Cardiac fibroblast (primary cell): Measurements from ENCODE around the gene PRRG2.
"Not testable (repeated sequence)": the region's sequence is repeated elsewhere in the genome, so short reads cannot be mapped to it uniquely, and the experiment has no call there.

Source experiments
- DNase-seq, 2 donors: peaks; one replicate each; pipeline versions ENCODE4 v3.0.0 to v3.0.0-alpha.2; 2010; ENCODE audit warnings: low read depth in 2 of 2
- H3K4me3 ChIP-seq, 2 donors: replicated peaks in 1 of 2; 1 replicate in 1 of 2; 2 replicates in 1 of 2; pipeline ENCODE4 v1.5.1; 2011; ENCODE audit warnings: low read depth in 2 of 2, low read length in 2 of 2, mild to moderate bottlenecking in 2 of 2, moderate library complexity in 1 of 2
- TF ChIP-seq, protein P1 (sequence below): IDR thresholded peaks from one replicate; pipeline ENCODE4 v1.5.1; 2011; ENCODE audit warnings: low read depth, mild to moderate bottlenecking, low read length, inconsistent platforms

Gene PRRG2

DNA sequence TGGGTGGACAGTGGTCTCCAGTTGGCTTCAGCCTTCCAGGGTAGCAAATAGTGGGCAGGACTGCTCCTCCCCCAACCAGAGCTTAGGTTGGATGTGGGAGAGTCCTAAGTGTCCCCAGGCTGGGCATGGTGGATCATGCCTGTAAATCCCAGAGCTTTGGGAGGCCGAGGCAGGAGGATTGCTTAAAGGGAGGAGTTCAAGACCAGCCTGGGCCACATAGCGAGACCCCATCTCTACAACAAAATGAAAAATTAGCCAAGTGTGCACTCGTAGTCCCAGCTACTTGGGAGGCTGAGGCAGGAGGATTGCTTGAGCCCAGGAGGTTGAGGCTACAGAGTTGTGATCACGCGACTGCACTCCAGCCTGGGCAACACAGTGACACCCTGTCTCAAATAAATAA lies 51.5 kb downstream of the PRRG2 start:
- H3K4me3 ChIP-seq = no peak overlapping the region
- TF ChIP-seq, protein P1, sequence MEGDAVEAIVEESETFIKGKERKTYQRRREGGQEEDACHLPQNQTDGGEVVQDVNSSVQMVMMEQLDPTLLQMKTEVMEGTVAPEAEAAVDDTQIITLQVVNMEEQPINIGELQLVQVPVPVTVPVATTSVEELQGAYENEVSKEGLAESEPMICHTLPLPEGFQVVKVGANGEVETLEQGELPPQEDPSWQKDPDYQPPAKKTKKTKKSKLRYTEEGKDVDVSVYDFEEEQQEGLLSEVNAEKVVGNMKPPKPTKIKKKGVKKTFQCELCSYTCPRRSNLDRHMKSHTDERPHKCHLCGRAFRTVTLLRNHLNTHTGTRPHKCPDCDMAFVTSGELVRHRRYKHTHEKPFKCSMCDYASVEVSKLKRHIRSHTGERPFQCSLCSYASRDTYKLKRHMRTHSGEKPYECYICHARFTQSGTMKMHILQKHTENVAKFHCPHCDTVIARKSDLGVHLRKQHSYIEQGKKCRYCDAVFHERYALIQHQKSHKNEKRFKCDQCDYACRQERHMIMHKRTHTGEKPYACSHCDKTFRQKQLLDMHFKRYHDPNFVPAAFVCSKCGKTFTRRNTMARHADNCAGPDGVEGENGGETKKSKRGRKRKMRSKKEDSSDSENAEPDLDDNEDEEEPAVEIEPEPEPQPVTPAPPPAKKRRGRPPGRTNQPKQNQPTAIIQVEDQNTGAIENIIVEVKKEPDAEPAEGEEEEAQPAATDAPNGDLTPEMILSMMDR = no peak
- no peak for DNase-seq

DNA sequence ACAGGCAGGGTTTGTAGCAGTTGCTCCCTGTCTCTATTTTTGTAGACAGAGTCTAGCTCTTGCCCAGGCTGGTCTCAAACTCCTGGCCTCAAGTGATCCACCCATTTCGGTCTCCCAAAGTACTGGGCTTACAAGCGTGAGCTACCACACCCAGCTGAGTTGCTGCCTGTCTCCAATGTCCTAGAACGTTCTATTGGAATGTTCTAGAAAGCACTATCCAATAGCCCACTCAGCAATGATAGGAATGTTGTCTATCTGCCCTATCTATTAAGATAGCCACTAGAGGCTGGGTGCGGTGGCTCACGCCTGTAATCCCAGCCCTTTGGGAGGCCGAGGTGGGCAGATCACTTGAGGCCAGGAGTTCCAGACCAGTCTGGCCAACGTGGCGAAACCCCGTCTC lies 52.2 kb downstream of the PRRG2 start:
- H3K4me3 ChIP-seq = not testable (repeated sequence)
- DNase-seq = peak; percentile 37 to 39

DNA sequence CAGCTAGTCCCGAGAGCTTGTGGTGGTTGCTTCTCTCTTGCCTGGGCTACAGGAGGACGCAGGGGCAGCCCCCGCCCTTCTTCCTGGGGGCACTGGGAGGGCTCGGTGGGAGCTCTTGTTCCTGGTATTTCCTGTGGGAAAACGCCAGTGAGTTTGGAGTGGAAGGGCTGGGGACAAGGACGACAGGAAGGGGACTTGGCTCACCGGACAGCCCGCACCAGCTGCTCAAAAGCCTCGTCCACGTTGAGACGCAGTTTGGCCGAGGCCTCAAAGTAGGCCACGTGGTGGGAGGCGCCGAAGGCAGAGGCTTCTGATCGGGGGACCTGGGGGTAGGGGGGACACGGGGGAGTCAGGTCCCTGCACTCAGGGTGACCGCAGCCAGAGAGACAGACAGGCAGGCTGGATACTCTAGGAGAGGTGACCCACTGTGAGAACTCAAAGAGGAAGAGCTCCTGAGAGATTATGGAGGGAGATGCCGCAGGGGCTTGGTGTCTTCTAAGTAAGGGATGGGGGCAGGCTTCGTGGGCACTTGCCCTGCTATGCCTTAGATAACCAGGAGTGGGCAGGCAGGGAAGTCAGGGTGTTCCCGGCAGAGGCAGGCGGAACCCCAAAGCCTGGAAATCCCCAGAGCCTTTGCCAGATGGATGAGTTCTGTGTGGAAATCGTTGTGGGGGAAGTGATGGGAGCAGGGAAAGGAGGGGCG lies 54.6 kb downstream of the PRRG2 start:
- DNase-seq = peak in 1 of 2 donors; percentile 29
- TF ChIP-seq, protein P1 = no peak
- no peak overlapping the region for H3K4me3 ChIP-seq

DNA sequence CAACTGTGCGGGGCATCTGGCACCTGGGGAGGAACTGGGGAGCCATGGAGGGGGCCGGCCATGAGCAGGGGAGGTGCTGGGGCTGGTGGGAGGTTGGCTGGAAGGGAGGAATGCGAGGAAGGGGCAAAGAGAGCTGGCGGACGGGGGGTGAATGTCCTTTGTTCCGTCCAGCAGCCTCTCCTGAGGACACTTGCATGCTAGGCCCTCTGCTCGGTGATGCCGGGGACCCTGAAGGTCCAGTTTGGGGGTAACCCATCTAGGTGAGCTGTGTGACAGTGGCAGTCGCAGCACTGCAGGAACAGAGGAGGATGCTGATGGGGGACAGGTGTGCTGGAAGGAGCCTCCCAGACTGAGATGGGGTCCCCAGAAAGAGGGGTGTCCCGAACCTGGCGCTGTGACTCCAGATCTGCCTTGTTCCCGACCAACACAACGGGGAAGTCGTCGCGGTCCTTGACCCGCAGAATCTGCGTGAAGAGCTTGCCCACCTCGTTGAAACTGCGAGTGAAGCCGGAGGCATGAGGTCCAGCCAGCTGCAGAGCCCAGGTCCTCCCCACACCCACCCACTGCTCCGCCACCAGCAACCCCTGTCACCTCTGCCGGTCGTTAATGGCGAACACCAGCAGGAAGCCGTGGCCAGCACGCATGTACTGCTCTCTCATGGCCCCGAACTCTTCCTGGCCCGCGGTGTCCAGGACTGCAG lies 55.3 kb downstream of the PRRG2 start:
- TF ChIP-seq, protein P1 = no peak

DNA sequence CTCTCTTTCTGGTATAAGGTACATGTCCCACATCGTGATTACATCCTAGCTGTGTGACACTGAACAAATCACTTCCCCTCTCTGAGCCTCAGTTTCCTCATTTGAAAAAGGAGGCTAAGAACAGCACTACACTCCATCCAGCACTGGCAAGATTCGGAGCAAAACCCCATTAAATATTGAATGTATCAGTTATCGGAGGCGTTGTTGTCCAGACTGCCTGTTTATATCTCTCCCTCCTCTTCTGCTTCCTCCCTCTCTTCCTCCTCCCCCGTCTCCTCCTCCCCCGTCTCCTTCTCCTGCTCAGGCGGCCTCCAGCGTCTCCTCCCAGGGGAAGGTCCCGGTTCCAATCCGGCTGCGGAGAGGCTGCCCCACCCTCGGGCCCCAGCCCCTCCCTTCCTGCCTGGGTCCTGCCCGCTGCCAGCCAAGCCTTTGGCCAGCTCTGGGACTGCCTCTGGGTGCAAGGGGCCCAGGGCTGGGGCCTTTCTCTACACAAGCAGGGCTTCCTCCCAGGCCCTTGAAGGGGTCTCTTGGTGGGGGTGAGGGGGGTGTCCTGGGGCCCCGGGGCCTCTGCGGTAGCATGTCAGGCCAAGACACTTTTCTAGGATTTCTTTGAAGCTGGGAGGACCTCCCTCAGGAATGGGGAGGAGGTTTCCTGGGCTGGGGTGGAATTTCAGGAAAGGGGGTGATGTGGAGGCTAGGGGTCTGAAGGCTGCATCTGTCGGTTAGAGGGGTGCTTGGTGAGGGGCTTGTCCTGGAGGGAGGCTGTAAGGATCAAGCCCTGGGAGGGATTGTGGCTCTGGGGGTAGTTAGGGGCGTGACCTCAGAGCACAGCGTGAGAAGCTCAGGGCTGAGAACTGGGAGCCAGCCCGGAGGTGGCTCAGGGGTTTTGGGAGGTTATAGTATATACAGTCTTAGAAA lies 57.0 kb downstream of the PRRG2 start:
- H3K4me3 ChIP-seq = peak overlapping the region; percentile 75 to 83
- TF ChIP-seq, protein P1 = no peak
- peak; percentile 84 to 92 for DNase-seq

More for the DNA sequence above, 55.3 kb downstream of the PRRG2 start:
- H3K4me3 ChIP-seq = no peak overlapping the region
- DNase-seq = no peak

DNA sequence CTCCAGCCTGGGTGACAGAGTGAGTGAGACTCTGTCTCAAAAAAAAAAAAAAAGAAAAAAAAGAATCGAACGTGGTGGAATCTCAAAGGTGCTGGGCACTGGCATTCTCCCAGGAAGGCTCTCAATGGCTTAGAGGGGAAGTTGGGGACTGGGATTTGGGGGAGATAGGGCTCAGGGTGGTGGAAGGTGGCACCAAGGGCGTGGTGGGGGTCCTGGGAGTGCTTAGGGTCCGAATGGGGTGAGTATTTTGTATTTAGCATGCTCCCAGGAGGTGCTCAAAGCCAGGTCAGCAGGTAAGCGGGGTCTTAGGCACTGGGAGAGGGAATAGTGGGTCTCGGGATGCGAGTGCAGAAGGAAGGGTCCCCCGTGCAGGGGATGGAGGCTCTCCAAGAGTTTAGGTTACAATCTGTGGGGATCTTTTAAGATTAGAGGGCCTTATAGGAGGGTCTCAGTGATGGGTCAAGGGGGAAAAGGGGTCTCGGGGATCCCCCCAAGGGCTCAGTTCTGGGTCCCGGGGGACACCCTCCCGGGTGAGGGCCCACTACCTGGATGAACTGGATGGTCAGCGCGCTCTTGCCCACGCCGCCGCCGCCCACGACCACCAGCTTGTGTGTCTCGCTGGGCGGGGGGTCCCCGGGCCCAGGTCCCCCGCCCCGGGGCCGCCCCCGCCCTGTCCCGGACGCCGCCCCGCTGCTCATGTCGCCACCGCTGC lies 58.4 kb downstream of the PRRG2 start:
- DNase-seq = peak in 1 of 2 donors; percentile 17
- TF ChIP-seq, protein P1 = no peak
- peak overlapping the region; percentile 75 to 83 for H3K4me3 ChIP-seq
